SK-N-SH (cell line): ENCODE results near the gene CA5B. TPM values are rescaled to one million over a fixed set of nuclear protein-coding genes. Genes with fewer than 3 reads are reported as not detected.
A peak's percentile ranks its signal among the peaks of the same experiment; 100 is the strongest.

Source experiments
- CTCF ChIA-PET: fragments of 300-600, 350-600 bp; formaldehyde crosslinking; extraction: SDS; loops from one replicate; lab custom pipeline; 2021; lab: Yijun Ruan, JAX
- POLR2A ChIA-PET: fragments of 350-600 bp; sonication (Branson Sonifier 250); formaldehyde crosslinking; extraction: SDS; loops from one replicate; lab custom pipeline; 2020; ENCODE audit warnings: antibody characterized with exemption, inconsistent platforms; lab: Yijun Ruan, JAX
- DNase-seq: peaks from one replicate; pipeline ENCODE4 v3.0.0; 2012
- H2AFZ ChIP-seq: fragments of 200-600 bp; sonication (generic); 2 replicates; pipeline ENCODE4 v1.8.1; 2016; ENCODE audit warnings: antibody characterized with exemption, mild to moderate bottlenecking, low read depth
- H3F3A ChIP-seq: fragments of 200-600 bp; sonication (generic); replicated peaks from 2 replicates; pipeline ENCODE3; 2016; ENCODE audit warnings: antibody characterized with exemption, mild to moderate bottlenecking; ENCODE audit not compliant: insufficient read depth
- H3K27ac ChIP-seq, 2 experiments: fragments of 200-500 bp in 1 of 2; fragments of 200-600 bp in 1 of 2; sonication (Bioruptor generic) in 1 of 2; sonication (generic), shearing (Covaris generic) in 1 of 2; 2 replicates each; pipeline versions ENCODE4 v1.5.1 to v1.6.1; 2014 to 2016; ENCODE audit warnings: low read depth in 2 of 2, inconsistent platforms in 1 of 2, low read length in 1 of 2, mild to moderate bottlenecking in 1 of 2, mixed read lengths in 1 of 2
- H3K27me3 ChIP-seq: fragments of 200-600 bp; sonication (generic), shearing (Covaris generic); 2 replicates; pipeline ENCODE4 v1.6.1; 2016; ENCODE audit warnings: mixed run types; ENCODE audit not compliant: insufficient read depth
- H3K36me3 ChIP-seq, 2 experiments: fragments of 200-500 bp in 1 of 2; fragments of 200-600 bp in 1 of 2; sonication (Bioruptor generic) in 1 of 2; sonication (generic) in 1 of 2; replicated peaks in 1 of 2; 2 replicates each; pipeline versions ENCODE3 to v1.5.1; 2014 to 2016; ENCODE audit warnings: low read length in 1 of 2, mild to moderate bottlenecking in 1 of 2; ENCODE audit not compliant: insufficient read depth in 2 of 2, control insufficient read depth in 1 of 2
- H3K4me1 ChIP-seq, 2 experiments: fragments of 200-500 bp in 1 of 2; fragments of 200-600 bp in 1 of 2; sonication (Bioruptor generic) in 1 of 2; sonication (generic), shearing (Covaris generic) in 1 of 2; 2 replicates each; pipeline versions ENCODE4 v1.5.1 to v1.6.1; 2014 to 2016; ENCODE audit warnings: low read depth in 1 of 2, low read length in 1 of 2, mixed run types in 1 of 2; ENCODE audit not compliant: insufficient read depth in 2 of 2, control insufficient read depth in 1 of 2
- H3K4me2 ChIP-seq: fragments of 200-600 bp; sonication (generic), shearing (Covaris generic); 2 replicates; pipeline ENCODE4 v1.6.1; 2017; ENCODE audit warnings: mixed run types
- H3K4me3 ChIP-seq, 2 experiments: fragments of 200-500 bp in 1 of 2; fragments of 200-600 bp in 1 of 2; sonication (Bioruptor generic) in 1 of 2; sonication (generic), shearing (Covaris generic) in 1 of 2; 2 replicates each; pipeline versions ENCODE4 v1.5.1 to v1.8.1; 2014 to 2016; ENCODE audit warnings: low read depth in 2 of 2, inconsistent platforms in 1 of 2, low read length in 1 of 2, mild to moderate bottlenecking in 1 of 2, mixed read lengths in 1 of 2, moderate library complexity in 1 of 2
- H3K79me2 ChIP-seq: fragments of 200-600 bp; sonication (generic); 2 replicates; pipeline ENCODE4 v1.8.1; 2017; ENCODE audit warnings: mild to moderate bottlenecking; ENCODE audit not compliant: insufficient read depth
- H3K9ac ChIP-seq: fragments of 200-600 bp; sonication (generic); 2 replicates; pipeline ENCODE4 v1.6.1; 2017; ENCODE audit warnings: mixed run types
- H3K9me2 ChIP-seq: fragments of 200-600 bp; sonication (generic); 2 replicates; pipeline ENCODE4 v1.6.1; 2017; ENCODE audit warnings: mixed run types
- H3K9me3 ChIP-seq: fragments of 200-600 bp; sonication (generic); 2 replicates; pipeline ENCODE4 v1.6.1; 2017; ENCODE audit warnings: mixed run types, mild to moderate bottlenecking, moderate library complexity
- H4K20me1 ChIP-seq: fragments of 200-600 bp; sonication (generic); 2 replicates; pipeline ENCODE4 v1.6.1; 2017; ENCODE audit warnings: mild to moderate bottlenecking, mixed run types; ENCODE audit not compliant: insufficient read depth
- CTCF ChIP-seq: fragments of 200-600 bp; sonication (generic); IDR thresholded peaks from 2 replicates; pipeline ENCODE4 v1.6.1; 2017; ENCODE audit warnings: antibody characterized with exemption, mild to moderate bottlenecking, moderate library complexity
- ELF1 ChIP-seq: IDR thresholded peaks from 2 replicates; pipeline ENCODE4 v1.4.0; 2012
- FOXJ3 ChIP-seq: sonication (generic); formaldehyde crosslinking; IDR thresholded peaks from 2 replicates; pipeline ENCODE4 v1.5.1; 2020; ENCODE audit warnings: mild to moderate bottlenecking, missing genetic modification reagents
- FOXM1 ChIP-seq: IDR thresholded peaks from 2 replicates; pipeline ENCODE4 v1.4.0; 2012; ENCODE audit warnings: low read depth, mild to moderate bottlenecking
- GABPA ChIP-seq: IDR thresholded peaks from 2 replicates; pipeline ENCODE4 v1.4.0; 2012; ENCODE audit warnings: low read depth, mild to moderate bottlenecking
- GATA2 ChIP-seq: sonication (generic); formaldehyde crosslinking; IDR thresholded peaks from 2 replicates; pipeline ENCODE4 v1.5.0; 2020; ENCODE audit warnings: mild to moderate bottlenecking, missing genetic modification reagents
- IRF3 ChIP-seq: fragments of 150-350 bp; IDR thresholded peaks from 2 replicates; pipeline ENCODE4 v1.6.1; 2016; ENCODE audit warnings: mild to moderate bottlenecking, low read depth, low read length
- JUND ChIP-seq: IDR thresholded peaks from 2 replicates; pipeline ENCODE4 v1.4.0; 2012
- MXI1 ChIP-seq: IDR thresholded peaks from 2 replicates; pipeline ENCODE4 v1.6.1; 2012; ENCODE audit warnings: mild to moderate bottlenecking, low read depth, low read length, improper control_type of control experiment
- NRF1 ChIP-seq: IDR thresholded peaks from 2 replicates; pipeline ENCODE4 v1.6.1; 2012; ENCODE audit warnings: low read depth, mild to moderate bottlenecking, low read length
- POLR2AphosphoS5 ChIP-seq: IDR thresholded peaks from 2 replicates; pipeline ENCODE4 v1.6.1; 2012; ENCODE audit warnings: low read depth, low read length
- RCOR1 ChIP-seq: fragments of 150-350 bp; IDR thresholded peaks from 2 replicates; pipeline ENCODE4 v1.6.1; 2017; ENCODE audit warnings: antibody characterized with exemption, low read length
- SMC3 ChIP-seq: IDR thresholded peaks from 2 replicates; pipeline ENCODE4 v1.6.1; 2012; ENCODE audit warnings: low read depth, low read length, improper control_type of control experiment
- TCF12 ChIP-seq: IDR thresholded peaks from 2 replicates; pipeline ENCODE4 v1.4.0; 2012
- USF1 ChIP-seq: IDR thresholded peaks from 2 replicates; pipeline ENCODE4 v1.4.0; 2012; ENCODE audit warnings: low read depth, borderline replicate concordance
- WGBS: methylation state at CpG from one replicate; pipeline ENCODE4 v1.1.6; 2017; ENCODE audit warnings: low lambda C conversion rate; 5-methylcytosine and 5-hydroxymethylcytosine counted together
- polyA plus RNA-seq, 3 experiments: library from polyadenylated mRNA; depleted of rRNA; stranded (reverse); fragments of >200 nt; gene quantifications; 2 replicates each; pipeline ENCODE4 v1.2.3, GENCODE V29; 2012
- TF ChIP-seq, protein P1 (sequence below): IDR thresholded peaks from 2 replicates; pipeline ENCODE4 v1.6.1; 2012; ENCODE audit warnings: mild to moderate bottlenecking, low read depth, low read length, moderate library complexity

CA5B gene
- polyA plus RNA-seq, 1 of the 3 experiments (the other 2 are of a cell fraction), result 4.4 TPM

GRCh38 chrX:15719324-15719968, 18.6 kb upstream of the CA5B start (continued):
- TF ChIP-seq POLR2AphosphoS5 (no peak), IRF3 (no peak), SMC3 (no peak)

- H3K9me2 ChIP-seq, result no peaks in the 10 kb centered on the region
- no peak overlapping the region for H3K9ac ChIP-seq
- no peaks in the 10 kb centered on the region for H3K27me3 ChIP-seq
- POLR2A ChIA-PET, result no interaction called here
- H3K4me2 ChIP-seq, result no peak overlapping the region
- H3K79me2 ChIP-seq, result no peaks in the 10 kb centered on the region
- CTCF ChIA-PET, result no interaction called here
- peaks cover 0 to 5% of the 10 kb centered on the region in 2 experiments for H3K36me3 ChIP-seq
- TF ChIP-seq RCOR1 (no peak), FOXJ3 (CRISPR knock-in tag) (no peak), MXI1 (no peak), TCF12 (no peak), NRF1 (no peak), SMC3 (no peak), CTCF (no peak), FOXM1 (no peak), GATA2 (no peak), JUND (no peak), ELF1 (no peak), GABPA (no peak), USF1 (no peak)
- TF ChIP-seq, protein P1, sequence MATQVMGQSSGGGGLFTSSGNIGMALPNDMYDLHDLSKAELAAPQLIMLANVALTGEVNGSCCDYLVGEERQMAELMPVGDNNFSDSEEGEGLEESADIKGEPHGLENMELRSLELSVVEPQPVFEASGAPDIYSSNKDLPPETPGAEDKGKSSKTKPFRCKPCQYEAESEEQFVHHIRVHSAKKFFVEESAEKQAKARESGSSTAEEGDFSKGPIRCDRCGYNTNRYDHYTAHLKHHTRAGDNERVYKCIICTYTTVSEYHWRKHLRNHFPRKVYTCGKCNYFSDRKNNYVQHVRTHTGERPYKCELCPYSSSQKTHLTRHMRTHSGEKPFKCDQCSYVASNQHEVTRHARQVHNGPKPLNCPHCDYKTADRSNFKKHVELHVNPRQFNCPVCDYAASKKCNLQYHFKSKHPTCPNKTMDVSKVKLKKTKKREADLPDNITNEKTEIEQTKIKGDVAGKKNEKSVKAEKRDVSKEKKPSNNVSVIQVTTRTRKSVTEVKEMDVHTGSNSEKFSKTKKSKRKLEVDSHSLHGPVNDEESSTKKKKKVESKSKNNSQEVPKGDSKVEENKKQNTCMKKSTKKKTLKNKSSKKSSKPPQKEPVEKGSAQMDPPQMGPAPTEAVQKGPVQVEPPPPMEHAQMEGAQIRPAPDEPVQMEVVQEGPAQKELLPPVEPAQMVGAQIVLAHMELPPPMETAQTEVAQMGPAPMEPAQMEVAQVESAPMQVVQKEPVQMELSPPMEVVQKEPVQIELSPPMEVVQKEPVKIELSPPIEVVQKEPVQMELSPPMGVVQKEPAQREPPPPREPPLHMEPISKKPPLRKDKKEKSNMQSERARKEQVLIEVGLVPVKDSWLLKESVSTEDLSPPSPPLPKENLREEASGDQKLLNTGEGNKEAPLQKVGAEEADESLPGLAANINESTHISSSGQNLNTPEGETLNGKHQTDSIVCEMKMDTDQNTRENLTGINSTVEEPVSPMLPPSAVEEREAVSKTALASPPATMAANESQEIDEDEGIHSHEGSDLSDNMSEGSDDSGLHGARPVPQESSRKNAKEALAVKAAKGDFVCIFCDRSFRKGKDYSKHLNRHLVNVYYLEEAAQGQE, result no peak
- DNase-seq, result no peak
- no peak overlapping the region for H2AFZ ChIP-seq
- no peaks in the 10 kb centered on the region; a peak in 1 of 4 replicates for H3K4me1 ChIP-seq
- WGBS, result 15% methylated on average over 1 of the region's 1 CpG
- no peak overlapping the region for H3K4me3 ChIP-seq
- no peaks in the 10 kb centered on the region for H4K20me1 ChIP-seq
- peak overlapping the region in 1 of 2 experiments; percentile 24; a peak in 2 of 4 replicates for H3K27ac ChIP-seq
- peaks cover 3% of the 10 kb centered on the region for H3F3A ChIP-seq
- H3K9me3 ChIP-seq, result no peaks in the 10 kb centered on the region
Observed at GRCh38 chrX:15721911-15722310, 16.2 kb upstream of the CA5B start.
